Measurements from ENCODE around the gene CALCOCO1. TPM values are rescaled to one million over a fixed set of nuclear protein-coding genes. Genes with fewer than 3 reads are reported as not detected.
A peak's percentile ranks its signal among the peaks of the same experiment; 100 is the strongest.

Gene CALCOCO1
- total and polyA plus RNA-seq, 2 experiments from 2014 or later, result 155 to 243 TPM

GRCh38 chr12:53754633-53755264 lies 27.5 kb upstream of the CALCOCO1 start:
- Histone ChIP-seq H3K9me3 (ENCODE audit: low read depth) (no peaks in the 10 kb centered on the region), H3K4me1 (ENCODE audit: insufficient read depth) (no peaks in the 10 kb centered on the region; the same call in 1 of the 2 replicates), H3K36me3 (ENCODE audit: low read depth) (no peaks in the 10 kb centered on the region), H3K27me3 (replicated peaks; ENCODE audit: insufficient read depth) (peaks cover 86% of the 10 kb centered on the region), H3K4me2 (ENCODE audit: unreplicated experiment) (no peak overlapping the region), H3K9ac (no peak overlapping the region), H3K79me2 (ENCODE audit: insufficient read depth) (no peaks in the 10 kb centered on the region), H3K27ac (no peak overlapping the region), H3K9me2 (ENCODE audit: insufficient read depth) (no peaks in the 10 kb centered on the region), H4K20me1 (ENCODE audit: insufficient read depth) (no peaks in the 10 kb centered on the region), H2AFZ (no peak overlapping the region), H3F3A (ENCODE audit: insufficient read depth) (0 out of 2 replicates have a peak, but pooled peaks cover 4% of the 10 kb centered on the region), H3K4me3 (no peak overlapping the region)
- TF ChIP-seq EZH2 (IDR thresholded peaks at IDR 0.05; ENCODE audit: insufficient read depth, poor library complexity, severe bottlenecking) (no peak), EZH2phosphoT487 (IDR thresholded peaks at IDR 0.05; ENCODE audit: insufficient read depth, low read depth) (no peak)
- 19 to 22% methylated on average over 4 of the region's 4 CpGs for WGBS, 2 experiments (ENCODE audit: low coverage in 1 of 2, low lambda C conversion rate in 2 of 2, missing lambda C conversion rate in 2 of 2)
- no peak for DNase-seq
- in situ Hi-C loops (cut with MboI), result loop anchor here (10.0 kb wide), 1 partner anchor 450 kb away; no protein-coding TSS in a partner anchor

GRCh38 chr12:53754188-53754585 lies 26.9 kb upstream of the CALCOCO1 start:
- no peak overlapping the region for H3K9ac ChIP-seq
- TF ChIP-seq EZH2 (IDR thresholded peaks at IDR 0.05; ENCODE audit: insufficient read depth, poor library complexity, severe bottlenecking) (no peak), EZH2phosphoT487 (IDR thresholded peaks at IDR 0.05; ENCODE audit: insufficient read depth, low read depth) (no peak)
- no peak overlapping the region for H3K4me3 ChIP-seq
- no peaks in the 10 kb centered on the region for H3K36me3 ChIP-seq (ENCODE audit: low read depth)
- no peaks in the 10 kb centered on the region for H3K79me2 ChIP-seq (ENCODE audit: insufficient read depth)
- H4K20me1 ChIP-seq (ENCODE audit: insufficient read depth), result no peaks in the 10 kb centered on the region
- H3K27ac ChIP-seq, result no peak overlapping the region
- 0 out of 2 replicates have a peak, but pooled peaks cover 4% of the 10 kb centered on the region for H3F3A ChIP-seq (ENCODE audit: insufficient read depth)
- in situ Hi-C loops (cut with MboI), result loop anchor here (10.0 kb wide), 1 partner anchor 451 kb away; no protein-coding TSS in a partner anchor
- H3K9me3 ChIP-seq (ENCODE audit: low read depth), result no peaks in the 10 kb centered on the region
- no peaks in the 10 kb centered on the region for H3K9me2 ChIP-seq (ENCODE audit: insufficient read depth)
- WGBS, 2 experiments (ENCODE audit: low coverage in 1 of 2, low lambda C conversion rate in 2 of 2, missing lambda C conversion rate in 2 of 2), result 41 to 42% methylated on average over 7 of the region's 7 CpGs
- H3K4me2 ChIP-seq (ENCODE audit: unreplicated experiment), result no peak overlapping the region
- no peak overlapping the region for H2AFZ ChIP-seq
- DNase-seq, result no peak
- H3K4me1 ChIP-seq (ENCODE audit: insufficient read depth), result no peaks in the 10 kb centered on the region; the same call in 1 of the 2 replicates
- H3K27me3 ChIP-seq (replicated peaks; ENCODE audit: insufficient read depth), result peaks cover 86% of the 10 kb centered on the region

GRCh38 chr12:53752621-53753020 lies 25.4 kb upstream of the CALCOCO1 start:
- H3K9me3 ChIP-seq (ENCODE audit: low read depth), result no peaks in the 10 kb centered on the region
- H4K20me1 ChIP-seq (ENCODE audit: insufficient read depth), result no peaks in the 10 kb centered on the region
- no peak overlapping the region for H3K9ac ChIP-seq
- H3K36me3 ChIP-seq (ENCODE audit: low read depth), result no peaks in the 10 kb centered on the region
- no peak overlapping the region for H3K4me3 ChIP-seq
- no peak overlapping the region for H3K4me2 ChIP-seq (ENCODE audit: unreplicated experiment)
- 0 out of 2 replicates have a peak, but pooled peaks cover 4% of the 10 kb centered on the region for H3F3A ChIP-seq (ENCODE audit: insufficient read depth)
- H3K27me3 ChIP-seq (replicated peaks; ENCODE audit: insufficient read depth), result peaks cover 86% of the 10 kb centered on the region
- no peak for DNase-seq
- no peak overlapping the region for H2AFZ ChIP-seq
- no peaks in the 10 kb centered on the region; the same call in 1 of the 2 replicates for H3K4me1 ChIP-seq (ENCODE audit: insufficient read depth)
- TF ChIP-seq EZH2 (IDR thresholded peaks at IDR 0.05; ENCODE audit: insufficient read depth, poor library complexity, severe bottlenecking) (no peak), EZH2phosphoT487 (IDR thresholded peaks at IDR 0.05; ENCODE audit: insufficient read depth, low read depth) (no peak)
- no peaks in the 10 kb centered on the region for H3K79me2 ChIP-seq (ENCODE audit: insufficient read depth)
- H3K9me2 ChIP-seq (ENCODE audit: insufficient read depth), result no peaks in the 10 kb centered on the region
- in situ Hi-C loops (cut with MboI), result loop anchor here (10.0 kb wide), 1 partner anchor 452 kb away; no protein-coding TSS in a partner anchor
- no peak overlapping the region for H3K27ac ChIP-seq
- WGBS, 2 experiments (ENCODE audit: low coverage in 1 of 2, low lambda C conversion rate in 2 of 2, missing lambda C conversion rate in 2 of 2), result 77 to 81% methylated on average over 3 of the region's 3 CpGs

- H3K79me2 ChIP-seq (ENCODE audit: insufficient read depth), result no peaks in the 10 kb centered on the region
- H2AFZ ChIP-seq, result peak overlapping the region; percentile 12; the same call in 1 of the 2 replicates
- 0 out of 2 replicates have a peak, but pooled peaks cover 4% of the 10 kb centered on the region for H3F3A ChIP-seq (ENCODE audit: insufficient read depth)
- DNase-seq, result no peak
- H3K4me3 ChIP-seq, result no peak overlapping the region
- H3K4me2 ChIP-seq (ENCODE audit: unreplicated experiment), result no peak overlapping the region
- 75 to 82% methylated on average over 13 of the region's 13 CpGs for WGBS, 2 experiments (ENCODE audit: low coverage in 1 of 2, low lambda C conversion rate in 2 of 2, missing lambda C conversion rate in 2 of 2)
- H3K4me1 ChIP-seq (ENCODE audit: insufficient read depth), result no peaks in the 10 kb centered on the region; the same call in 1 of the 2 replicates
- no peak for TF ChIP-seq EZH2phosphoT487 (IDR thresholded peaks at IDR 0.05; ENCODE audit: insufficient read depth, low read depth)
- TF ChIP-seq EZH2 (IDR thresholded peaks at IDR 0.05; ENCODE audit: insufficient read depth, poor library complexity, severe bottlenecking), result no peak
- no peaks in the 10 kb centered on the region for H3K9me3 ChIP-seq (ENCODE audit: low read depth)
- H3K27me3 ChIP-seq (replicated peaks; ENCODE audit: insufficient read depth), result peaks cover 86% of the 10 kb centered on the region
- no peaks in the 10 kb centered on the region for H3K36me3 ChIP-seq (ENCODE audit: low read depth)
- in situ Hi-C loops (cut with MboI), result loop anchor here (10.0 kb wide), 1 partner anchor 453 kb away; no protein-coding TSS in a partner anchor
- H3K27ac ChIP-seq, result no peak overlapping the region
- no peaks in the 10 kb centered on the region for H4K20me1 ChIP-seq (ENCODE audit: insufficient read depth)
- H3K9ac ChIP-seq, result no peak overlapping the region
- no peaks in the 10 kb centered on the region for H3K9me2 ChIP-seq (ENCODE audit: insufficient read depth)
These were observed 24.9 kb upstream of the CALCOCO1 start for GRCh38 chr12:53752192-53752601.
